Inflammatory macrophage treated with lipopolysaccharide for 1 hour (primary cell): ENCODE data around the gene CDC6.
A peak's percentile ranks its signal among the peaks of the same experiment; 100 is the strongest.

Experiments
- DNase-seq, 2 donors: peaks; one replicate each; pipeline ENCODE4 v3.0.0-alpha.2; 2020 to 2022

Gene CDC6

DNA sequence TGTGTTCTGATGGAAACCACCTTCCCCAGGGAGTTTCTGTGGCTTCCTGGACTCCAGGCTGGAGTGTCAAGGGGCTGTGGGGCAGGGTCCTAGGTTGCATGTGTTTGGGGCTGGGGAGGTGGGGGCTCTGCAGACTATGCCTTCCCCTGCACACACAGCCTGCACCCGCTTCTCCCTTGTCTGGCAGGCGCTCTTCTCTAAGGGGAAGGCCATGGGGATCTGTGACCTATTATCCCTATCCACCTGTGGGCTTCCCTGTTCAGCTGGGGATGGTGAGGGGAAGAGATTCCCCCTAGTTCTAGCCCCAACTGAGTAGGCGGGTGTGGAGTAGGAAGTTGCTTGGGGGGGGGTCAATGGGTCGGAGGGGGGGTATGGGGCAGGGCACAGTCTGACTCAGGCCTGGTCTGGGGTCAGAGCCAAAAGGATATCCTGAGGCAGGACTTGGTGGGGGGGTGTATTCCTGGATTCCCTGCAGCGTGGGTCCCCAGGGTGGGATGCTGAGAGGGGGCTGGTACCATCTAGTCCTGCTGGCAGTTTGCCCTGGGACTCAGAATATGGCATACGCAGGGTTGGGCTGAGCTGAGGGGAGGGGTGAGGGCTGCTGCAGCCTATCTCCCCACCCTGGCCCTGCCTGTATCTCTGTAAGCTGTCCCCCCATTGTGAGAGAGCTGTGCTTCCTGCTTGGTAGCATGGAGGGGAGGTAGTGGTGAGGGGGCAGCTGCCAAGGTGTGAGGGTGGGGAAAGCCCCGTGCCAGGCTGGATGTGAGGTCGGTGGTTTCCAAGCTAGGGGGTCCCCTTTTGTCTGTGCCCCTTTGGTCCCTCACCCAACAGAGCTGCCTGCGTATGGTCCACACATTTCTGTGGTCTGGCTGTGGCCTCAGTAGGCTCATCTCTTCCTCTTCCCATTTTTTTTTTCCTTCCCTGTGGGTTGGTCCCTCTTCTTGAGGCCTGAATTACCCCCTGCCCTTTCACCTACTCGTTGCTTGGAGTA lies 36.0 kb downstream of the CDC6 start:
- DNase-seq: peak in 1 of 2 donors; percentile 58

DNA sequence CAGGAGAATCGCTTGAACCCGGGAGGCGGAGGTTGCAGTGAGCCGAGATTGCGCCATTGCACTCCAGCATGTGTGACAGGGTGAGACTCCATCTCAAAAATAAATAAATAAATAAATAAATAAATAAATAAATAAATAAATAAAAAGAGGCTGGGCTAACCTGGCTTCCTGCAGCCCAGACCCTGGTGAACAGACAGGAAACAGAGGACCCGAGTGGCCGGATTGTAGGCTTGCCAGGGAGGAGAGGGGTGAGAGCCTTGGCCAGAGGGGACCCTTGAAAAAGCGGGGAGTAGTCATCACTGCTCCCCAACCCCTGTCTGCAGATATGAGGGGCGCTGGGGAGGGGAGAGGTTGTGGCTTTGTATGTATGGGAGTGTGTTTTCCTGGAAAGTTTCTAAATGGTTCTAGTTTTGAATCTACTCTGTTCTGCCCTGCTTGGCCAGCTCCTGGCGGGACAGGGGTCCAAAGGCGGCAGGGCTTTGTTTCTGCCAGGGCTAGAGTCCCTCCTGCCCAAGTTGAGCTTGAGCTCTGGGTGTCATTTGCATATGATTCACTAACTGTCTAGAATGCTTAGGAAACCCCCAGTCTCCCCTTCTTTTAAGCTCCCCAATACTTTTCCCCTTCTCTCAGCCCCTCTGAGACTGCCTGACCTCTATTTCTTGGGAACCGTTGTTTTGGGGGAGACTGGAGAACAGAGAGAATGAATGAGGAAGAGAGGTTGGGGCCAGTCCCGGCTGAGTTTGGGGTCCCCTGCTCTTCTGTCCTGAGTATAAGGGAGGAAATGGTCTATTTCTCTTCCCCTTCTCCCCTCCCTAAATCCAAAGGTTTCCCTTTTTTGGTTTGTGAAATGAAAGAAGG lies 37.7 kb downstream of the CDC6 start:
- peak in 1 of 2 donors; percentile 40 for DNase-seq

DNA sequence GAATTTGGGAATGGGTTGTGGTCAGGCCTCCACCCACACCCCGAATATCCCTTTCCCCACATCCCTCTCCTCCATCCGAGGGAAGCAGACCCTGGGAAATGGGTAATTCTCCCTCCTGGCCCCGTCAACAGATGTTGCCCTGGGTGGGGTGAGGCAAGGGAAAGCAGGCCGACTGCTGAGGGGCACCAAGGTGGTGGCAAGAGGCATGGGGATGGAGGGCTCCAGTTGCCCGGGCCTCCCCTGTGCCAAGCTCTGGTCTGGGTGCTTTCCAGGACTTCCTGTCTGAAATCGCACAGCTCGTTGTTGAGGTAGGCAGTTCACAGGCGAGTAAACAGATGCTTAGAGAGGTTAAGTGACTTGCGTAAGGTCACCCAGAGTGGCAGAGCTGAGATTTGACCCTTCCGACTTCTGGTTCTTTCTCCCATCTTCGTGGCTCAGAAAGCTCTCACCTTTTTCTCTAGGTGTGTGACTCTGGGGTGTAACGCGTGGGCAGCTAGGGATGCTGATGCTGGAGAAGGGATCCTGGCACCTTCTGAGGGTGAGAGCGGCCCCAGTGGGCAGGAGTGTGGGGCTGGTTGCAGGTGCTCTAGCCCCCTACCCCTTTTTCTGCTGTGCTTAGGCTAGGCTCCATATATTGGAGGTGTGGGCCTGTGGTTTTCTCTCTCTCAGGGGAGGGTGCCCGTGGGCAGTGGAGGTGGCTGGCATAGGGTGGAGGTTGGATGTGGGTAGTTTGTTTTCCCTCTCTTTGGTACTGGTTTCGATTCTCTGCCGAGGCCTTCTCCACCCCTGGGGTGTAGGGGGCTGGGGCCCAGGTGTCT lies 38.5 kb downstream of the CDC6 start:
- peak in 1 of 2 donors; percentile 39 for DNase-seq

DNA sequence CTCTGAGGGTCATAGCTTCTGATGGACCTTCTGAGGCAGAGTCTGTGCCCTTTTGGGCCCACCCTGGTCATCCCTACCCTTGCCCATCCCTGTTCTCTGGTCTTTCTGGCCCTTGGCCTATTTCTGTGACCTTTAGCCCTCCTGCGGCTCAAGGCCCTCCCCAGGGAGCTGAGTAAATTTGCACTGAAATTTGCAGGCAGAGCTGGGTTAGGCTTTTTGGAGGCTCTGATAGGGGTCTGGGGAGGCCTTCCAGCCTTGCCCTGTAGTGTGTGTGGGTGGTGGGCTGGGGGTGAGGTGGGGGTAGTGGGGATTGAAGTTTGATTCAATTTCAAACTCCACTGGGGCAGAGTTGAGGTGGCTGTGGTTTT lies 39.1 kb downstream of the CDC6 start:
- no peak for DNase-seq

DNA sequence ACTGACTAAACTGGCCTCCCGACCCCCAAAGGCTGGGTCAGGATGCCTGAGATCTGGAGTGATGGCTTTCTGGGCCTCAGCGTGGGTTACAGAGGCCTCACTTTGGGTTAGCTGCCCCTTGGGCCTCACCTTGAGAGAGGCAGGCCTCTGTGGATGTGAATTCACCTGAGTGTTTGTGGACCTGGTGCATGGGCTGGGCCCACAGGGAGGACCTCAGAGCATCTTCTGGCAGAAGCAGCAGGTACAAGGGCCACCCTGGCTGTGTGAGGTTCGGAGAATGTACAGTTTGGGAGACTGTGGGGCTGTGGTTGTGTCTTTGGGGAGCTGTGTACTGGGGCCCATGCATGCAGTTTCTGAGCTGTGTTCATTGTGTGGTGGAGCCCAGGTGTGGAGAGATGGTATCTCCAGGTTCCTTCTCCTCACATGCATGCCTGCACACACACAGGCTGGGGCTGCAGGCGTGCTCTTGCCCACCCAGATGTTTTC lies 39.6 kb downstream of the CDC6 start:
- no peak for DNase-seq

DNA sequence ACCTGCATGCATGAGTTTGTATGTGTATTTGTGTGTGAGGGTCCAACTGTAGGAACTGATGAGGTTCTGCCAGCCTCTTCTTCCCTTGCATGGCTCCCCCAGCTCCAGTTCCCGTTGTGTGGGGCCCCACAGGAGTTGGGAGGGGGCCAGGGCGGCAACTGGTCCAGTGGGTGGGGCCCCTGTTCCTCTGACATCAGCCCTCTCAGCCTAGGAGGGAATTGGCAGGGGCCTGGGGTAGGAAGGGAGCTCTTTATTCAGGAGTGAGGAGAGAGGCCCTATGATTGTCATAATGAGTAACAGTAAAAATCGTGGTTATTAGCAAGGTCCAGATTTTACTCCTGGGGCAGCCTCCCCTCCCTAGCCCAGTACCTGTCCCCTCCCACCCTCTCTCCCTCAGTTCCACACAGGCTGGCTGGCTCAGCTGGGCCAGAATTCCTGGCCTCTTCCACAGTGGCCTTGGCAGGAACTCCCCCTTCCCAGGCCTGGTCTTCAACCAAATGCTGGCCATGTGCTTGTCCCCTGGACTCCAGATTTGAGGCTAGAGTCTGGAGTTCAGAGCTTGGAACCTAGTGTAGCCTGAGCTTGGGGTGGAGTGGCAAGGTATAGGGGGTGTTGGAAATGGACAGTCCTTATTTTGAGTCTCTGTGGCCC lies 40.2 kb downstream of the CDC6 start:
- DNase-seq: no peak

DNA sequence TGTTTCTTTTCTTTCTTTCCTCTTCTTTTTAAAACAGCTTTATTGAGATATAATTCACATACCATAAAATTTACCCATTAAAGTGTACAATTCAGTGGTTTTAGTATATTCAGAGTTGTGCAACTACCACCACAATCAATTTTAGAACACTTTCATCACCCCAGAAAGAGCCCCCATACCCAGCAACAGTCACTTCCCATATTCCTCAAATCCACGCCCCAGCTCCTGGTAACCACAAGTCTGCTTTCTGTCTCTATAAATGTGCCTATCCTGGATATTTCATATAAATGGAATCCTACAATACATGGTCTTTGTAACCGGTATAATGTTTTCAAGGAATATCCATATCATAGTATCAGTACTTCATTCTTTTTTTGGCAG lies 40.7 kb downstream of the CDC6 start:
- no peak for DNase-seq

DNA sequence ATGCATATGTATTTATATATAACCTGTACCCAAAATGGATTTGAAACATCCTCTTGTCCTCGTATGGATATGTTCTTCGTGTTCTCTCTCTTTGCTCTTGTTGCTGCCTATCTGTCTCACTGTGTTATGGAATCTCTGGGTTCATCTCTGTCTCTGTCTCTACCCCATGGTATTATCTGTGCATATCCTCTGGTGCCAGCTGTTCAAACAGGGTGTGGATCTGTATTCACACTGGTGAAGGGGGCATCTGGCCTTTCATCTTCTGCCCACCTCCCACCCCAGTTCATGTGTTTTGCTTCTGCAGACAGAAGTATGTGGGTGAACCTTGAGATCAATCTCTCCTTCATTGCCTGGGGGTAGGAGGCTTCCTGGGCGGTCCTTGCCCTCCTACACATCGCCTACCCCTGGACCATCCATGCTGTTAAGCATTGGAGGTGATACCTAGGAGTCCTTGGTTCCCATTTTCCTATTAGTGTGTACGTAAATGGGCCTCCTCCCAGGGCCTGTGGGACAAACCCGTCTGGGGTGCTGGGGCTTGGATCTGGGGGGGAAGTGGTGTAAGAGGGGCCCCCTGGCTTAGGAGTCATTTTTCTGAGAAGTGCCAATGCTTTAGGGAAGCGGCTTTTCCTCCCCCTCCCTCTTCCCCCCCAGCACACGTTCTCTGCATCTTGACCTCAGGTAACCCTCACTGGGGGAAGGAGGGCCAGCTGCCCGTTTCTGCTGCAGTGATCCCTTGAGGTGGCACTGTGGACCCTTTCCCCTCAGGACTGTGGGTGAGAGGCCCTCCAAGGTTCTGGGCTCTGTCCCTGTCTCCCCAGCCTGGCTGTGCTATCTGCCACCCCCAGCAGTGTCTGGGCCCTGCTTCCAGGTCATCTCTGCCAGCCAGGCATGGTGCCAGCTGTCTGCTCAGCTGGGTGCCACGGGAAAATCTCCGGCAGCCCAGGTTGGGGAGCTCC lies 42.4 kb downstream of the CDC6 start:
- DNase-seq: peak; percentile 65 to 67

DNA sequence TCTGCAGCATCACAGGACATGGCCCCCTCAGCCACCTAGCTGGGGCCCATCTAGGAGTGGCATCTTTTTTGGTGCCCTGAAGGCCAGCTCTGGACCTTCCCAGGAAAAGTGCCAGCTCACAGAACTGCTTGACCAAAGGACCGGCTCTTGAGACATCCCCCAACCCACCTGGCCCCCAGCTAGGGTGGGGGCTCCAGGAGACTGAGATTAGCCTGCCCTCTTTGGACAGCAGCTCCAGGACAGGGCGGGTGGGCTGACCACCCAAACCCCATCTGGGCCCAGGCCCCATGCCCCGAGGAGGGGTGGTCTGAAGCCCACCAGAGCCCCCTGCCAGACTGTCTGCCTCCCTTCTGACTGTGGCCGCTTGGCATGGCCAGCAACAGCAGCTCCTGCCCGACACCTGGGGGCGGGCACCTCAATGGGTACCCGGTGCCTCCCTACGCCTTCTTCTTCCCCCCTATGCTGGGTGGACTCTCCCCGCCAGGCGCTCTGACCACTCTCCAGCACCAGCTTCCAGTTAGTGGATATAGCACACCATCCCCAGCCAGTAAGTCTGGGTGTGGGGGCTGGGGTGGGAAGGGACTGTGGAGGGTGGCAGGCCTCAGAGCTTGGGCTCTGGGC lies 43.3 kb downstream of the CDC6 start:
- DNase-seq: no peak

DNA sequence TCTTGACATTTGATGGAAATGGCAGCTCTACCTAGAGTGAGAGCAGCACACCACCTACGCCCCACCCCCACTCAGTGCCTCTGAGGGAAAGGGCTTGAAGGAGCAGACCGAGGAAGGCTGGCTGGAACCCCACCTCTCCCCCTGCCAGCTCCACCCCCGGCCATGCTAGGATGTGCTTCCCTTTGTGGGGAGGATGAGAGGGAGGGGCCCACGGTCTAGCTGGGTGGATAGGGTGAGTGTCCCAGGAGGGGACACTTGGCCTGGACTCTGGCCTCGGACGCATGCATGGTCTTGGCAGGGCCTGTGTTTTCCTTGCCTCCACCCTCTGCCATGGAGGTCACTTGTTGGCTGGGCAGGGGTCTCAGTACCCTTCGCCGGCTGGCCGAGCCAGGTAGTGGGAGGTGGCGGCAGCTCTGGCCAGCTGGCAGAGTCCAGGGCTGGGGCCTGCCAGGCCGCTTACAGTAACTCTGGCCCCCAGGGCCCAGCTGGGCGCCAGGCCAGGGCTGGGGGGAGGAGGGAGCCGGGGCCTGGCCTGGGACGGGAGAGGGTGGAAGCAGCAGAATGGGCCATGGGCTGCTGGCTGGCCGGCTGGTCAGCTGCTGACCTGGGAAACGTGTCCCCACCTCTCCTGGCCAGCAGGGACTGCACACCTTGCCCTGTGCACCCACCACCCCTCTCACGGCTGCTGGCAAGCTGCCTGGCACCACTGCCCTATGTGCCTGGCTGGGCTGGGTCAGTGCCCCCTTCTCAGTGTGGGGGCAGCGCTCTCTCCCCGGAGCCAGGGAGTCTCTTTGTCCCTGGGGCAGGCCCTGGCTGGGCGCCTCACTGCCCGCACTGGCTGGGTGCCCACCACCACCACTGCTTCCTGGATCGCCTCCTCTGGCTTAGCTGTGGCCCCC lies 44.3 kb downstream of the CDC6 start:
- no peak for DNase-seq

DNA sequence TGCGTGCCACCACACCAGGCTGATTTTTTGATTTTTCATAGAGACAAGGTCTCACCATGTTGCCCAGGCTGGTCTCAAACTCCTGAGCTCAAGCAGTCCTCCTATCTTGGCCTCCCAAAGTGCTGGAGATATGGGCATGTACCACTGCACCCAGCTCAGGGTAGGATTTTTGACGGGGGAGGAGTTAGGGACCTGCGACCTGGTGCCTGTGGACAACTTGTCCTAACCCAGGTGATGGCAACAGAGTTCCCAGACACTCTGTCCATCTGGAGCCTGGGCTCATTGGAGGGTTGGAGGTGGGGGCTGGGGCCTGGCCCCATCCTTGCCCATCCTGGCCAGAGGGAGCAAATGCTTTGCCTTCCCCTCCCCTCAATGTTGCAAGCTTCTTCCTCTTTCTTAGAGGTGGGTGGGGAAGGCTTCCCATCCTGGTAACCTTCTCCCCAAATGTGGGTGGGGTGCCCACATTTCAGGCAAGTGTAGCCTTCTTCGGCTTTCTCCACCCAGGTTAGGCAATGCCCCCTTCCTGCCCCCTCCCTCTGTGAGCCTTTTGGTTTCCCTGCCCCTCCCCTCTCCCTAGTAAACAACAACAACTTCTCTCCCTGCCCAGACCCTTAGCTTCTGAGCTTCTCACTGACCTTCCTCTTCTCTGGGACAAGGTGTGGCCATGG lies 46.2 kb downstream of the CDC6 start:
- DNase-seq: peak; percentile 74 to 91

DNA sequence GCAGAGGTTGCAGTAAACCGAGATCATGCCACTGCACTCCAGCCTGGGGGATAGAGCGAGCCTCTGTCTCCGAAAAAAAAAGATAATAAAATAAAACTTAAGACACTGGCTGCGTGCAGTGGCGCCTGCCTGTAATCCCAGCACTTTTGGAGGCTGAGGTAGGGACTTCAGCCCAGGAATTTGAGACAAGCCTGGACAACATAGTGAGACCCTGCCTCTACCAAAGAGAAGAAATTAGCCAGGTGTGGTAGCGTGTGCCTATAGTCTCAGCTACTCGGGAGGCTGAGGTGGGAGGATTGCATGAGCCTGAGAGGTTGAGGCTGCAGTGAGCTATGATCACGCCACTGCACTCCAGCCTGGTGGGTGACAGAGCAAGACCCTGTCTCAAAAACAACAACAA lies 47.9 kb downstream of the CDC6 start:
- DNase-seq: no peak

DNA sequence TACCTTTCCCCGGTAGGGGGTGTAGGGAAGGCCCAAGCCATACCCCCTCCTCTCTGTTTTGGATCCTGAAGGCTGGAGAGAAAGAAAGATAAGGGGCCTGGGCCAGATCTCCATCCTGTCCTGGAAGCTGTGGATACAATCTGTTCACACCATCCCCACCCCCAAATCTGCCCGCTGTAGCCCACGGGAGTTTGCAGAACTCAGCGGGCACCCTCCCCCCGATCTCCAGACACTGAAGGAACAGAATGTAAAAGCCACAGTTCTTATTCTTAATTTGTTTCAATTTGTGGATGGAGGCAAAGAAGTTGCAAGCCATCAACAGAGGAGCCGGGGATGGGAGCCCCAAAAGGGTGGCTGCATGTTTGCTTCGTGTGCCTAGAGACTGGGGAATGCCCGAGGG lies 49.7 kb downstream of the CDC6 start:
- no peak for DNase-seq

DNA sequence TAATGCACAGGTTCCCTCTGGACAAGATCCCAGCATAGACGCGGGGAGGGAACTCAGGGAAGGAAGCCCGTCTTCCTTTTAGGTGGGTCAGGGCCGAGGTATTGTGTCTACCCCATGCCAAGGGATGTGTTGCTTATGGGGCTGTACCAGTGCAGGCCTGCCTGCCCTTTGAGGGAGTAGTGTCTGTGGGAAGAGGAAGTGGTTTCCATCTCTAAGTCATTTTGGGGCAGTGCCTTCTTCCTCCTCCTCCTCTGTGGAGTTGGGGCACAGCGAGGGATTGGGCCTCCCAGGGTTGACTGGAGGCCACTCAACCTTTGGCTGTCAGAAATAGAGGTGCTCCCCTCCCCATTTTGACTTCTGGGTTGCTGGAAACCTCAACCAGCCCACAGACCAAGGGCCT lies 50.4 kb downstream of the CDC6 start:
- no peak for DNase-seq

DNA sequence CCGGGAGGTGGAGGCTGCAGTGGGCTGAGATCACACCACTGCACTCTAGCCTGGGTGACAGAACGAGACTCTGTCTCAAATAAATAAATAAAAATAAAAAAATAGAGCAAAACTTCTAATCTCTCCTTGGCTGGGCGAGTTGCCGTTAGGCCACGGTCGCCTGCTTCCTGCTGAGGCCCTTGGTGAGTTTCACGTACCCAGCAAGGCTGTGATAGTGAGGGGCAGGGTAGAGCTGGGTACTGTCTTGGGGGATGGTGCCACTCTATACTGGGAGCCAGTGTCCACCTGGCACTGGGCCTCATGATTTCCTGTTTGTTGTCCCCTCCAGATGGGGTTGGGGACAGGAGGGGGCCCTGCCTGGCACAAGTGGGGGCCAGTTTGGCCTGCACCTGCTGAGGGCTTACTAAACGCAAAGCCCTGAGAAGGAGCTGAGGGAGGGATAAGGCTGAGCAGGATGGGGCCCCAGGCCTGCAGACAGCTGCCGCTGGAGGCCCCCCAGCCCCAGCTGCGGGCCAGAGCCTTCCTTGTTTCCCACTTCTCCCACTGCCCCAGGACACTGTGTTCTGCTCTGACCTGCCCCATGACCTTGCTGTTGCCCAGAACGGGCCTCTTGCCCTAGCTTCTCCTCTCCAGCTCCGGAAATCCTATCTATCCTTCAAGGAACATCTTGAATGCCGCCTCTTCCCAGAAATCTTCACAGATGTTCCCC lies 51.4 kb downstream of the CDC6 start:
- DNase-seq: no peak

DNA sequence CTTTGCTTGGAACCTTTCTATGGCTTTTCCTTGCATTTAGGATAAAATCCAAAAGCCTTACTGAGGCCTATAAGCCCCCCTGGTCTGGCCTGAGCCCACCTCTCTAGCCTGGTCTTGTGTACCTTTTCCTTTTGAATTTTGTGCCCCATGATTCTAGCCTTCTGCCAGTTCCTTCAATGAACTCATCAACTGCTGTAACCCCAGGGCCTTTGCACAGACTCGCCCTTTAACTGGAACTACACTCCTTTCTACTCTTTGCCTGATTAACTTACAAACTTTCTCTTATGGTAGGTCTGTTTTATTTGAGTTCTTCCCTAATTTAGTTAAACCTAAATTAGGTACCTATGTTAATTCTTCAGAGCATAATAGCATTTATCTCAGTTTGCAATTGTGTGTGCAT lies 52.6 kb downstream of the CDC6 start:
- no peak for DNase-seq

DNA sequence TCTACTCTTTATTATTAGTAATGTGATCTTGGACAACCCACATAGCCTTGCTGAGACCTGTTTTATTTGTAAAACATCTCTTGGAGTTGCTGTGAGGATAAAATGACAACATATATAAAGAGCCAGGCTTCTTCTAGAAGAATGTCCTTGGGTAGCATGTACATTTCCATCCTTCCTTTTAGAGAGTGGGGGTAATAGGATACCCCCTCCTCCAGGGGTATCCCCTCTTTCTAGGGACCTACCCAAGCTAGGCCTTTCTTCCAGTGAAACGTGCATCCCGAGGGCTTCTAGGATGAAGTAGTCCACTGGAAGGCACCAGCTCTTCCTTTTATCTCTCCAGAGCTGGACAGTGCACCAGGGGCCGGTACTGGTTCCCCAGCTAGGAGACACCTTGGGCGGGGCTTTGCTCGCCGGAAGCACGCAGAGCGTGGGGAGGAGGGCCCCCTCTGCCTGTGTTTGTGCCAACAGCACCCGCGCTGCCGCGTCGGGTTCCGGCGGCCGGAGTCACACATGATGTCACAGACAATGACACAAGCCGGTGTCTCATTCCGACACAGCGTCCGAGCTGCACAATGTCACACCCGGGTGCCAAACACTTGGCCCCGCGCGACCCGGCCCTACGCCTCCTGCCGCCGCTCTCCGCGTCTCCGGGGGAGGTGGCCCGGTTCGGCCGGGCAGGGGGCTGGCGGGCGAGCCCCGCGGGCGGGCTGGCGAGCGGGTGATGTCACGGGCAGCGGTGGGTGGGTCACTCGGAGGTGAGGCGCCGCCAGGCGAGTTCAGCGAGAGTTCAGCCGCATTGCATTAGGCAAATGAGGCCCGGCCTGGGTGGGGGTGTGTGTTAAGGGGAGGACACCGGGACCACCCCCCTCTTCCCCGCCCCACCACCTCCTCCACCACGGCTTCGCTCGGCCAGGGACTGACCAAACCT lies 53.5 kb downstream of the CDC6 start:
- peak; percentile 88 to 93 for DNase-seq
